IPS-18a (cell line): Measurements from ENCODE around the gene TSPEAR.
"Not testable (repeated sequence)": the region's sequence is repeated elsewhere in the genome, so short reads cannot be mapped to it uniquely, and the experiment has no call there.

ENCODE experiments used
- H3K27ac ChIP-seq: one replicate; pipeline ENCODE4 v1.5.1; 2013; ENCODE audit warnings: low read length
- H3K27me3 ChIP-seq: one replicate; pipeline ENCODE4 v1.6.1; 2013; ENCODE audit warnings: mild to moderate bottlenecking, low read length; ENCODE audit not compliant: control insufficient read depth, insufficient read depth
- H3K36me3 ChIP-seq: one replicate; pipeline ENCODE4 v1.6.1; 2013; ENCODE audit warnings: low read depth, low read length; ENCODE audit not compliant: control insufficient read depth
- H3K4me1 ChIP-seq: one replicate; pipeline ENCODE4 v1.6.1; 2013; ENCODE audit warnings: low read depth, low read length; ENCODE audit not compliant: control insufficient read depth
- H3K4me3 ChIP-seq: one replicate; pipeline ENCODE4 v1.5.1; 2013; ENCODE audit warnings: low read length
- H3K9ac ChIP-seq: one replicate; pipeline ENCODE4 v1.6.1; 2013; ENCODE audit warnings: mild to moderate bottlenecking, low read length, moderate library complexity
- H3K9me3 ChIP-seq: one replicate; pipeline ENCODE4 v1.6.1; 2013; ENCODE audit warnings: low read depth, low read length; ENCODE audit not compliant: control insufficient read depth

Gene TSPEAR

GRCh38 chr21:44650973-44651675, 60.2 kb downstream of the TSPEAR start:
- H3K27ac ChIP-seq: no peak overlapping the region
- no peaks in the 10 kb centered on the region for H3K9me3 ChIP-seq
- no peak overlapping the region for H3K9ac ChIP-seq
- H3K36me3 ChIP-seq: no peaks in the 10 kb centered on the region
- H3K27me3 ChIP-seq: no peaks in the 10 kb centered on the region
- H3K4me1 ChIP-seq: peaks cover 4% of the 10 kb centered on the region
- no peak overlapping the region for H3K4me3 ChIP-seq

- H3K9me3 ChIP-seq: no peaks in the 10 kb centered on the region
- H3K27ac ChIP-seq: no peak overlapping the region
- H3K4me1 ChIP-seq: peaks cover 4% of the 10 kb centered on the region
- no peak overlapping the region for H3K9ac ChIP-seq
- H3K36me3 ChIP-seq: no peaks in the 10 kb centered on the region
- H3K27me3 ChIP-seq: no peaks in the 10 kb centered on the region
- H3K4me3 ChIP-seq: no peak overlapping the region
Measured at GRCh38 chr21:44650265-44650972, 61.0 kb downstream of the TSPEAR start.

GRCh38 chr21:44649521-44650100, 61.8 kb downstream of the TSPEAR start:
- Histone ChIP-seq H3K4me3 (no peak overlapping the region), H3K36me3 (no peaks in the 10 kb centered on the region), H3K9me3 (peaks cover 6% of the 10 kb centered on the region), H3K27me3 (no peaks in the 10 kb centered on the region), H3K27ac (no peak overlapping the region), H3K4me1 (peaks cover 4% of the 10 kb centered on the region), H3K9ac (no peak overlapping the region)

- H3K4me3 ChIP-seq: no peak overlapping the region
Measured at GRCh38 chr21:44648557-44649311, 62.6 kb downstream of the TSPEAR start.

GRCh38 chr21:44647222-44647552, 64.2 kb downstream of the TSPEAR start:
- Histone ChIP-seq H3K9ac (no peak overlapping the region), H3K4me3 (no peak overlapping the region), H3K4me1 (peaks cover 4% of the 10 kb centered on the region), H3K36me3 (no peaks in the 10 kb centered on the region), H3K27me3 (no peaks in the 10 kb centered on the region), H3K9me3 (peaks cover 10% of the 10 kb centered on the region), H3K27ac (no peak overlapping the region)

More at GRCh38 chr21:44648557-44649311, 62.6 kb downstream of the TSPEAR start:
- Histone ChIP-seq H3K36me3 (no peaks in the 10 kb centered on the region), H3K9me3 (peaks cover 10% of the 10 kb centered on the region), H3K9ac (no peak overlapping the region), H3K4me1 (peaks cover 4% of the 10 kb centered on the region), H3K27me3 (no peaks in the 10 kb centered on the region), H3K27ac (no peak overlapping the region)

- H3K27ac ChIP-seq, H3K4me1 ChIP-seq, H3K9ac ChIP-seq, H3K27me3 ChIP-seq, H3K36me3 ChIP-seq, H3K4me3 ChIP-seq: not testable (repeated sequence)
- peaks cover 10% of the 10 kb centered on the region for H3K9me3 ChIP-seq
Measured at GRCh38 chr21:44646366-44647221, 64.8 kb downstream of the TSPEAR start, which contains the start of gene KRTAP10-11. Gene KRTAP10-11, plus strand, starts transcription at chr21:44646414. Its CDS starts 45 bp downstream, at chr21:44646459.

GRCh38 chr21:44644878-44645277, 66.5 kb downstream of the TSPEAR start:
- Histone ChIP-seq H3K4me1 (peaks cover 4% of the 10 kb centered on the region), H3K4me3 (no peak overlapping the region), H3K27me3 (no peaks in the 10 kb centered on the region), H3K36me3 (no peaks in the 10 kb centered on the region), H3K9ac (no peak overlapping the region), H3K9me3 (peaks cover 10% of the 10 kb centered on the region), H3K27ac (no peak overlapping the region)

- Histone ChIP-seq H3K27ac (no peak overlapping the region), H3K4me1 (peaks cover 4% of the 10 kb centered on the region), H3K36me3 (no peaks in the 10 kb centered on the region), H3K9me3 (peaks cover 10% of the 10 kb centered on the region), H3K9ac (no peak overlapping the region), H3K4me3 (no peak overlapping the region), H3K27me3 (no peaks in the 10 kb centered on the region)
Measured at GRCh38 chr21:44643741-44644310, 67.5 kb downstream of the TSPEAR start.

- Histone ChIP-seq H3K4me3 (no peak overlapping the region), H3K9me3 (peaks cover 10% of the 10 kb centered on the region), H3K9ac (no peak overlapping the region), H3K27ac (no peak overlapping the region), H3K4me1 (no peaks in the 10 kb centered on the region), H3K36me3 (no peaks in the 10 kb centered on the region), H3K27me3 (no peaks in the 10 kb centered on the region)
Measured at GRCh38 chr21:44640761-44641160, 70.6 kb downstream of the TSPEAR start.

- no peaks in the 10 kb centered on the region for H3K4me1 ChIP-seq
- H3K27me3 ChIP-seq: no peaks in the 10 kb centered on the region
- H3K9ac ChIP-seq: no peak overlapping the region
Measured at GRCh38 chr21:44639331-44639655, 72.1 kb downstream of the TSPEAR start.

More at GRCh38 chr21:44639331-44639655, 72.1 kb downstream of the TSPEAR start:
- H3K9me3 ChIP-seq: peaks cover 1% of the 10 kb centered on the region
- no peaks in the 10 kb centered on the region for H3K36me3 ChIP-seq
- H3K4me3 ChIP-seq: no peak overlapping the region
- no peak overlapping the region for H3K27ac ChIP-seq
